ELR (cell line): Measurements from ENCODE around the gene IQGAP2.

Source experiments
- DNase-seq: peaks from one replicate; pipeline ENCODE4 v3.0.0-alpha.2; 2015; ENCODE audit warnings: low read depth

The IQGAP2 gene

DNA sequence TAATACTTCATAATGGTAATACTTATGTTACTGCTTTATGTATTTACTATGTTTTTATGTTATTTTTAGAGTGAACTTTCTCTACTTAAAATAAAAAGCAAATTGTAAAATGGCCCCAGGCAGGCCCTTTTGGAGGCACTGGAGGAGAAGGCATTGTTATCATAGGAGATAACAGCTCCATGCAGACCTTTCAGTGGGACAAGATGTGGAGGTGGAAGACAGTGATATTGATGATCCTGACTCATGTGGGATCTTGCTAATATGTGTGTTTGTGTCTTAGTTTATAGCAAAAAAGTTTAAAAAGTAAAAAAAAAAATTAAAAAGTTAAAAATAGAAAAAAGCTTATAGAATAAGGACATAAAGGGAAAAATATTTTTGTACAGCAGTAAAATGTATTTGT lies 74.5 kb downstream of the IQGAP2 start:
- no peak for DNase-seq

- no peak for DNase-seq
Observed at GRCh38 chr5:76479281-76479680, 76.2 kb downstream of the IQGAP2 start.

DNA sequence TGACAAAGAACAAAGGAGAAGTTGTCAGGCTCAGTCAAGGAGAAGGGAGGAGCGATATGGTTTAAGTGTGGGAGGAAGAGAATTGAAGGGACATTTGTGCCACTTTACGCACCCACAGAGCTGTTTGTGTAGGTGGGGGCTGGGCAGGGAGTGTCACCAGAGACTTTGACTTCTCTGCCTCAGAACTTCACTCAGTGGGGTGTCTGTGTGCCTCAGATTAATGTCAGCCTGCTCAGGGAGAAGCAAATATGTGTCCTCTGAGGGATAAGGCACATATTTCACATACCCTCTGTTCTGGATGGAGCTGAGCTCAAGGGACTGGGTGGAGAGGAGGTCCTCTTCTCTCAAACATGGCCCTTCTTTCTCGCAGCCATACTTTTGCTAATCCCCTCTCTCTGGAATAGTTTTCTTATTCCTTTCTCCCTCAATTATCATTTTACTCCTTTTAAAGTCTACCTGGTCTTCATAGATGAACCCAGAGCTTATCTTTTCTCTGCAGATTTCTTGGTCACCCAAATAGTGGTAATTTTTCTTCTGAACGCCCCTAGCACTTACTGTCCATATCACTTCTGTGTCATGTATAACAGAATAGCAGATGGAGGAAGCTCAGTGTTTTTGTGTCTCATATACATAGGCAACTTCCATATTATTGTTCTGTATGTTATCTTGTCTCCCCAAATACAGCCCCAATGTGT lies 77.0 kb downstream of the IQGAP2 start:
- DNase-seq = no peak

- DNase-seq = no peak
Observed at GRCh38 chr5:76482984-76483383, 79.9 kb downstream of the IQGAP2 start.

- DNase-seq = no peak
Observed at GRCh38 chr5:76483433-76483832, 80.3 kb downstream of the IQGAP2 start.

DNA sequence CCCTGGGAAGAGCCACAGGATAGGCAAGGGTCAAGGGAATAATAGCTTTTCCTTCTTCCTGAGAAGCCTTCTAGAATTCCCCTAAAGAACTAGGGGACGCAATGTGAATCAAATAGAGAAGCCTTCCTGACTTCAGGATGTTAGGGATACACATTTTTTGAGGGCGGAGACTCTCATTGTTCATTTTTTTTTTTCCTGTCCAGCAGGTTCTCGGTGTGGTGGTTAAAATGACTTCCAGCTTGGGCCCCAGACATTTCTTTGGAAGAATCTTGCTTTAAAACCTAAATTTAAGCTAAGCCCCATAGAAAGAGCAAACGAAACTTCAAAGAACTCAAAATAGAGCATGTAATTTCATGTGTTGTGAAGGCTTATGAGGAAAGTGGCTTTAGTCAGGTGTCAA lies 80.8 kb downstream of the IQGAP2 start:
- no peak for DNase-seq

- DNase-seq = no peak
Observed at GRCh38 chr5:76485511-76485910, 82.4 kb downstream of the IQGAP2 start.

DNA sequence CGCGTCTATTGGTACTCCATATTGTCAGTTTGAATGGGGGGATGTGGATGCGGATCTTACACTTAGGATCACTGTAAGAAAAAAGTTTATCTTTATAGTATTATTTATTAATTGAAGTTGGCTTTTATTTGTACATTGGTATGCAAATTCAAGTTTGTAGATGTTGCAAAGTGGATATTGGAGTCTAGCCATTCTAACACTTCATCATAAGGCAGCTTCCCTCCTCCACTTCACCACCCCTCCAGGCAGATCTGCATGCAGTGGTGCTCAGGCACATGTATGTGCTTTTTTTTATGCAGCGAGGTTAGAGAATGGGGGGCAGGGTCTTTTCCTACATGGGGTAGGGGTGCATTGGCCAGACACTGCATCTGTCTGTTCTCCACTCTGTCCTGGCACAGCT lies 84.3 kb downstream of the IQGAP2 start:
- no peak for DNase-seq

- no peak for DNase-seq
Observed at GRCh38 chr5:76487821-76488220, 84.7 kb downstream of the IQGAP2 start.

DNA sequence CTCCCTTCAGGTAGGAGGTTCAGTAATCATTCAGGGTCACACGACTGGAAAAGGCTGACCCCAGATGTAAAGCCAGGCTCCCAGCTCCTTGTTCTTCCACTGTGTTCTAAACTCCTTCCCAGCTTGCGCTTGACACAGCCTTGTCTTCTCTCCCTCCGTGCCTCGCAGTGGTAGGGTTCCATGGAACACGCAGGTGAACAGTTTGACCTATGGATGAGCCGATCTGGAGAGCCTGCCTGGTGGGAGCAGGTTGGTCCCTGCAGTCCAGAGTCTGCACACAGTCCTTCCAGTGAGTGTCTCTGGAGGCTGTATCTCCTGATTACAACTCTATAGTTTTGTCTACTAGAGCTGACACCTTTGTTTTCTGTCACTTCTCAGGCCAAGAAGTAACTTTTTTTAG lies 85.9 kb downstream of the IQGAP2 start:
- no peak for DNase-seq

DNA sequence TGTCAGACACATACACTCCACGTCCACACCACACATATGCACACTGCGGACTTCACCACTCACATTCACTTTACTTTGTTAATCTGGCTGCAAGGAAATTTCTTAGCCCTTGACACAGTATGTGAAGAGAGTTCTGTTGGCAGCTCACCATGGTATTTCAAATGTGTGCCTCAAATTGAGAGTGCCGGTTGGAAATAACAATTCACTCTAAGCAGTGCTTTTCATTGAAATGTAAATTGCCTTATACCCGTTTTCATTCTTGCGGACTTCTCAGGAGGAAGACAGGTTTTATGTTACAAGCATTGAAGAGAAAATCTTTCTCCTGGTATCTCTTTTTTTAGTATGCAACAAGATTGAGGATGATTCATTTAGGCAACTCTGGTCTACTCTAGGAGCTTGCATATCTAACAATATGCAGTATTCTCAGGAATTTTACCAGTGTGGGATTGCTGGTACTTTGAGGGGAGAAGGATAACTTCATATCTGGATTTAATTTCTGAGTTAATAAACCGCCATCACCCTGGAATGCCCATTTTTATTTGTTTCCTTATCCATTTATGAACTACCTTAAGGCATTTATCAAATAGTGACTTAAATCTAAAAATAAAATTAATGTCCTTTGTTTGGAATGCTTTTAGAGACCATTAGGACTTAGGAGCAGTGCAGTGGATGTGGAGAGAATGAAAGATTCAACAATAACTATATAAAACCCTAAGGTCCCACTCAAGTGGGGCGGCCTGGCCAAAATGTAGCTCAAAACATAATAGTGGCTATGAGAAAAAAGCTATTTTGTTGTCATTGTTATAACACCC lies 87.0 kb downstream of the IQGAP2 start:
- DNase-seq = no peak

DNA sequence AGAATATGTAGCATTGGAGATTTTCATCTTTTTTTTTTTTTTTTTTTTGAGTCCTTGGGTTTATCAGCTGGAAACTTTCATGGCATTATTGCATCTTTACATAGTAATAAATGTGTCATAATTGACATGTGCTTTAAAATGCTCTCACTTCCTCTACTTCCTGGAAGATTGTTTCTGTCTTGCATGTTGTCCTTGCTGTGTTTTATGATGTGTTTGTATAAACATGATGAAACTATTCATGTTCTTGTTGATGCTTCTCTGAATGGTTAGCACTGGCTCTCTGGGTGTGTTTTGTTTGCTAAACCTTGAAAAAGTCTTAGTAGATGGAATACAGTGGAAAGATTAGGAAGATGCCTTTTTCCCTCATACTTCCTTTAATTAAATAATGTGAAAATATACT lies 87.9 kb downstream of the IQGAP2 start:
- DNase-seq = no peak

- no peak for DNase-seq
Observed at GRCh38 chr5:76492819-76493189, 89.7 kb downstream of the IQGAP2 start.

GRCh38 chr5:76493190-76493837 lies 90.2 kb downstream of the IQGAP2 start:
- DNase-seq = no peak

DNA sequence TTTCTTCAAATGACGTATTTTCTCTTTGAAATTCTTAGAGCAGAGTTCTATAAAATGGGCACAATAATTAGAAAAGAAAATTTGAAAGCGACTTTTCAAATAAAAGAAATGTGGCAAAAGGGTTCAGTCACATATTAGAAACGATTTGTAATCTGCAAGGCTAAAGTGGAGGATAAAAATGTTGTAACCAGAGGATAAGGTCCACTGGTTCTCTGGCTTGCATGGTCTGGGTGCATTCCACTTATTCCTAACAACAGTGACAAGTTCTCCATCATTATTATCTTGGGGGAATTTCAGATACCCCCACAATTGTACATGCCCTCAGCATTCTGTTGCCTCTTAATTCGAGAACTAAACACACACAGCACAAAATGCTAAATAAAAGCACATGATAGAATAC lies 91.1 kb downstream of the IQGAP2 start:
- DNase-seq = no peak

GRCh38 chr5:76495870-76496269 lies 92.8 kb downstream of the IQGAP2 start:
- no peak for DNase-seq

- no peak for DNase-seq
Observed at GRCh38 chr5:76497065-76497460, 94.0 kb downstream of the IQGAP2 start.

- no peak for DNase-seq
Observed at GRCh38 chr5:76497986-76498717, 95.1 kb downstream of the IQGAP2 start.

DNA sequence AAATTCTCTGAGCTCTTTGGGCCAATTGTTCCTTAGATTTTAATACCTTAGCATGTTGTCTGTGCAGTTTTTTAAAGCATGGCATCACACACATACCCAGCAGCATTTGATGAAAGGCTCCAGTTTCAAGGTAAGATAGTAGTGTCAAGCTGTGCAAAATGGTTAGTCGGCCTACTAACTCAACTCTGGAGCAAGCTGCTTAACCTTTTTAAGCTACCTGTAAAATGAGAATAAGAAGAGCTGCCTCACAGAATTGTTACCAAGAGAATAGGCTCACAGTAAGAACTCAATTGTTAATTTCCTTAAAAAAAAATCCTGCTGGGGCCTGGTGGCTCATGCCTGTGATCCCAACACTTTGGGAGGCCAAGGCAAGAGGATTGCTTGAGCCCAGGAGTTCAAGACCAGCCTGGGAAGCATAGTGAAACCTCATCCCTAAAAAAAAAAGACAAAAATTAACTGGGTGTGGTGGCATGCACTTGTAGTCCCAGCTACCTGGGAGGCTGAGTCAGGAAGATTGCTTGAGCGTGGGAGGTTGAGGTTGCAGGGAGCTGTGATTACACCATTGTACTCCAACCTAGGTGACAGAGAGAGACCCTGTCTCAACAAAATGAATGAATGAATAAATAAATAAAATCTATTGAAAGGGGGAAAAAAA lies 96.5 kb downstream of the IQGAP2 start:
- DNase-seq = no peak

DNA sequence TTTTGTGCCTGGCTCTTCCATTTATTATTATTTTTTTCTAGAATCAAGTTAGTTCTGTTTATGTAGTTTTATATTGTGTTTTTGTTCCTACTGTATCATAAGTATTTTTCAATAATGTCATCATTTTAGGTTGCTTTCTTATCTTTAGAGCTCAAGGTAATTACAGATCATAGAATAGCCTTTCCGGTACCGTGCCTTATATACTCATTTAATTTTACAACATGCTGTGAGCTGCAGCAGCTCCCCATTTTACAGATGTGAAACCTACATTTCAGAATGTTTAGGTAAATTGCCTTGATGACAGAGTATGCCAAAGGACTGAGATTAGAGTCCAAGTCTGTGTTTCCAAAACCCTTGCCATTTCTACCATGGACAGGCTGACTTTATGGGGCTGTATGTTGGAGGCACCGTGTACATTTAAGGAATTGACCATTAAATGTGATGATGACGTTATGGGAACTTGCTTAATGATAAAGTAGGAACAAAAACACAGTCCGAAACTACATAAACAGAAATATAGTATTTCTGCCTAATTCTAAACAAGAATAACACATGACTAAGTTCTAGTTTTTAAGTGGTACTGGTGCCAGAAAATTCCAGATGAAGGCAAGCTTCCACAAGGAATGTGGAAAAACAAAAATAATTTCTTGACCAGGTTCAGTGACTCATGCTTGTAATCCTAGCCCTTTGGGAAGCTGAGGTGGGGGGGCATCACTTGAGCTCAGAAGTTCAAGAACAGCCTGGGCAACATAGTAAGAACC lies 97.7 kb downstream of the IQGAP2 start:
- no peak for DNase-seq

DNA sequence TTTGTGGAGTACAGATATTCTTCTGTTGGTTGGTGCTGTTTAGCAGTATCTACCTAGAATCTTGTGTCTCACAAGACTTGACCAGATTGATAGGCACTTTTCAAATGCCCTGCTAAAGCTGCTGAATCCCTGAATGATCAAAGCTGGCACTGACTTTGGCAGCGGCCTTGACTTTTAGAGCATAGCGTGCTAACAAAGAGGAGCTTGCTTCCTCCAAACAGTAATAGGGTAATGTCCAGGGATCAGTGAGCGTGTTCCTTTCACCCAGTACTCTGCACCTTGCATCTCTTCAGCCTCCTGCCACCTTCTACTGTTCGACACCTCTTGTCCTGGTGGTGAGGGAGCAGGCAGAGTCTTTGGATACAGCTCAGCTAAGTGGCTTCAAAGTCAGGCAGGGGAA lies 100.8 kb downstream of the IQGAP2 start:
- DNase-seq = no peak
